ENCODE results near the gene IL1RAP.

DNA sequence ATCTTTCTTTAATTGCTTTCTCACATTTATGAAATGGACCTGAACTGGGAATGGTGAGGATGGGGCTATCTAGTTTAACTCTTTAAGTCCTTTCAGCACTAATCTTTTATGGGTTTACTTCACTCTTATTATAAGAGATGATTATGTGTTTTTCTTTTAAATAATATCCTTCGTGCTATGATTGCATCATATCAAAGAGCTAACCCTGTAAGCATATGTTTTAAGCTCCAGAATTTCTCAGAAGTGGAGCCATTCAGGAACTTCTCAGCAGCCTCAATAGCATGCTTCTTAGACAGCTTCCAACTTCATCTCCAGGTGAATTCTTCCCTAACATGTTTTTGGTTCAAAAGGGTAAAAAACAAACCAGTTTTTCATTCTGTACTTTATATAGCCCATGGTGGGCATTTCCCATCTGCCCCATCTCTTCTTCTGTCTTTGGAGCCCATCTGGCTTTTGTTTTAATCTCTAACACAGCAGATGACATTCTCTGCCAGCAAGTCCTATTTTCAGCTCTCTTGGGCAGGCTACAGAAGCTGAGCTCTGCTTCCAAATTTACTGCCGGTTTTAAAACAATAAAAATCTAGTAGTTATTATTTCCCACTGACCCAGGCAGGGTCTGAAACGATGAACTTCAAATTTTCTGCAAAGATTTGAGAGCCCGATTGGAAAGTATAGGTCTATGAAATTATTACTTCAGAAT lies 26.8 kb upstream of the IL1RAP start:
- TF ChIP-seq, protein P1, sequence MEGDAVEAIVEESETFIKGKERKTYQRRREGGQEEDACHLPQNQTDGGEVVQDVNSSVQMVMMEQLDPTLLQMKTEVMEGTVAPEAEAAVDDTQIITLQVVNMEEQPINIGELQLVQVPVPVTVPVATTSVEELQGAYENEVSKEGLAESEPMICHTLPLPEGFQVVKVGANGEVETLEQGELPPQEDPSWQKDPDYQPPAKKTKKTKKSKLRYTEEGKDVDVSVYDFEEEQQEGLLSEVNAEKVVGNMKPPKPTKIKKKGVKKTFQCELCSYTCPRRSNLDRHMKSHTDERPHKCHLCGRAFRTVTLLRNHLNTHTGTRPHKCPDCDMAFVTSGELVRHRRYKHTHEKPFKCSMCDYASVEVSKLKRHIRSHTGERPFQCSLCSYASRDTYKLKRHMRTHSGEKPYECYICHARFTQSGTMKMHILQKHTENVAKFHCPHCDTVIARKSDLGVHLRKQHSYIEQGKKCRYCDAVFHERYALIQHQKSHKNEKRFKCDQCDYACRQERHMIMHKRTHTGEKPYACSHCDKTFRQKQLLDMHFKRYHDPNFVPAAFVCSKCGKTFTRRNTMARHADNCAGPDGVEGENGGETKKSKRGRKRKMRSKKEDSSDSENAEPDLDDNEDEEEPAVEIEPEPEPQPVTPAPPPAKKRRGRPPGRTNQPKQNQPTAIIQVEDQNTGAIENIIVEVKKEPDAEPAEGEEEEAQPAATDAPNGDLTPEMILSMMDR (IDR thresholded peaks at IDR 0.05; ENCODE audit: low read depth, low read length), result no peak
- TF ChIP-seq POLR2A (IDR thresholded peaks at IDR 0.05; ENCODE audit: extremely low read depth, insufficient read length) (no peak), MYC (IDR thresholded peaks at IDR 0.05; ENCODE audit: low read depth, low read length) (no peak)
- TF ChIP-seq, protein P2, sequence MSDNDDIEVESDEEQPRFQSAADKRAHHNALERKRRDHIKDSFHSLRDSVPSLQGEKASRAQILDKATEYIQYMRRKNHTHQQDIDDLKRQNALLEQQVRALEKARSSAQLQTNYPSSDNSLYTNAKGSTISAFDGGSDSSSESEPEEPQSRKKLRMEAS (IDR thresholded peaks at IDR 0.05; ENCODE audit: low read depth, low read length), result no peak
